Adrenal gland (tissue), 5 donors: ENCODE measurements around the gene PKNOX2.

Source experiments
- POLR2A ChIP-seq, 2 donors: fragments of 450-650 bp; IDR thresholded peaks; one replicate each; pipeline ENCODE4 v1.6.1; 2017; ENCODE audit warnings: antibody characterized with exemption in 2 of 2, mild to moderate bottlenecking in 2 of 2, moderate library complexity in 1 of 2
- TF ChIP-seq, protein P1 (sequence below), 6 experiments: fragments of 450-650 bp in 4 of 6; fragments of 200-600 bp in 2 of 6; sonication (generic) in 1 of 6; IDR thresholded peaks; 1 replicate in 5 of 6; 2 replicates in 1 of 6; pipeline versions ENCODE4 v1.5.1 to v1.8.0; 2016 to 2021; ENCODE audit warnings: antibody characterized with exemption in 6 of 6, mild to moderate bottlenecking in 2 of 6, moderate library complexity in 1 of 6
- donor health status: DM: no; HTN: no; CAD: no.

DNA sequence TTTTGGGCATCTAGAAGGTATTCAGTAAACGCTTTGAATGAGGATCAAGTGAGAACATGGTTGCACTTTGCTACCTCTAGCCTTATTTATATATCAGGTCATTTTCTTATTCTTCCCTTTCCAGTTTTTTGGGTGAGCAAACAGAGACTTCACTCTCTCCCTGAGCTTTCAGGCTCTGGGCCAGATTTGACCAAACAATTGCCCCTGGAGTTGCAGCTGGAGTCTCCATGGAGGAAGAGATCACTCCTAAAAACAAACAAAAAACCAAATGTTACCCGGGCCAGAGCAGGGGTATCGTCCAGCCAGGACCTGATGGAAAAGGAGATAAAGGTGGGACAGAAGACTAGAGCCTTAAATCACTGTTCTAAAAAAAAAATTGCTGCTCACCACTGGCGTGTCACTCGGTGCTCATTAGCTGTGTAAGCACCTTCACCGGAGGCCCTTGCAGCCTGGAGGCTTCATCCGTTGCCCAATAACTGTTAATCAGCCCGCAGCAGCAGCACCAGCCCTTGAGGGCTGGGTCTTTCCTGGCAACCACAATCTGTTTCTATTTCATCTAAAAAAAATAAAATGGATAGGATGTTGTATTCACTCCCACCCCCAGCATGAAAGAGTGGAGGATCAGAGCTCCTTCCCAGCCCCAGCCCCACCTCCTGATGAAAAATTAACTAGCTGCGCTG is 125.0 kb downstream of the PKNOX2 start:
- TF ChIP-seq POLR2A (IDR thresholded peaks at IDR 0.05), result no peak
- TF ChIP-seq, protein P1, sequence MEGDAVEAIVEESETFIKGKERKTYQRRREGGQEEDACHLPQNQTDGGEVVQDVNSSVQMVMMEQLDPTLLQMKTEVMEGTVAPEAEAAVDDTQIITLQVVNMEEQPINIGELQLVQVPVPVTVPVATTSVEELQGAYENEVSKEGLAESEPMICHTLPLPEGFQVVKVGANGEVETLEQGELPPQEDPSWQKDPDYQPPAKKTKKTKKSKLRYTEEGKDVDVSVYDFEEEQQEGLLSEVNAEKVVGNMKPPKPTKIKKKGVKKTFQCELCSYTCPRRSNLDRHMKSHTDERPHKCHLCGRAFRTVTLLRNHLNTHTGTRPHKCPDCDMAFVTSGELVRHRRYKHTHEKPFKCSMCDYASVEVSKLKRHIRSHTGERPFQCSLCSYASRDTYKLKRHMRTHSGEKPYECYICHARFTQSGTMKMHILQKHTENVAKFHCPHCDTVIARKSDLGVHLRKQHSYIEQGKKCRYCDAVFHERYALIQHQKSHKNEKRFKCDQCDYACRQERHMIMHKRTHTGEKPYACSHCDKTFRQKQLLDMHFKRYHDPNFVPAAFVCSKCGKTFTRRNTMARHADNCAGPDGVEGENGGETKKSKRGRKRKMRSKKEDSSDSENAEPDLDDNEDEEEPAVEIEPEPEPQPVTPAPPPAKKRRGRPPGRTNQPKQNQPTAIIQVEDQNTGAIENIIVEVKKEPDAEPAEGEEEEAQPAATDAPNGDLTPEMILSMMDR (IDR thresholded peaks at IDR 0.05), result no peak
